GM23338 (cell line): ENCODE data around the gene NTRK3. TPM values are rescaled to one million over a fixed set of nuclear protein-coding genes. Genes with fewer than 3 reads are reported as not detected.

ENCODE experiments used
- ATAC-seq: fragments of 200-7000 bp; cut with Tn5 transposase; 3 replicates; pipeline ENCODE4 v1.9.1; 2020
- DNase-seq: peaks from one replicate; pipeline ENCODE4 v3.0.0-alpha.2; 2015; ENCODE audit warnings: low spot score
- H2AFZ ChIP-seq: fragments of 200-600 bp; sonication (generic); 2 replicates; pipeline ENCODE4 v1.8.0; 2016; ENCODE audit warnings: antibody characterized with exemption, mild to moderate bottlenecking, moderate library complexity
- H3F3A ChIP-seq: fragments of 200-600 bp; sonication (generic); replicated peaks from 2 replicates; pipeline ENCODE4 v1.8.0; 2017; ENCODE audit warnings: antibody characterized with exemption, mixed run types, low read depth
- H3K27ac ChIP-seq: fragments of 200-600 bp; sonication (generic); 2 replicates; pipeline ENCODE4 v1.6.1; 2016; ENCODE audit warnings: low read depth
- H3K27me3 ChIP-seq: fragments of 200-600 bp; sonication (generic); 2 replicates; pipeline ENCODE4 v1.8.0; 2016; ENCODE audit warnings: mild to moderate bottlenecking, mixed run types, moderate library complexity; ENCODE audit not compliant: insufficient read depth
- H3K36me3 ChIP-seq: fragments of 200-600 bp; sonication (generic); 2 replicates; pipeline ENCODE4 v1.8.0; 2016; ENCODE audit warnings: mild to moderate bottlenecking; ENCODE audit not compliant: insufficient read depth
- H3K4me1 ChIP-seq: fragments of 200-600 bp; sonication (generic); 2 replicates; pipeline ENCODE4 v1.8.0; 2016; ENCODE audit warnings: mild to moderate bottlenecking, moderate library complexity; ENCODE audit not compliant: insufficient read depth
- H3K4me2 ChIP-seq: fragments of 200-600 bp; sonication (generic); 2 replicates; pipeline ENCODE4 v1.7.1; 2017; ENCODE audit warnings: mixed run types
- H3K4me3 ChIP-seq: fragments of 200-600 bp; sonication (generic); 2 replicates; pipeline ENCODE4 v1.6.1; 2016; ENCODE audit warnings: mixed run types
- H3K79me2 ChIP-seq: fragments of 200-600 bp; sonication (generic); replicated peaks from 2 replicates; pipeline ENCODE4 v1.8.0; 2017; ENCODE audit warnings: mild to moderate bottlenecking; ENCODE audit not compliant: insufficient read depth
- H3K9me2 ChIP-seq: fragments of 200-600 bp; sonication (generic); 2 replicates; pipeline ENCODE4 v1.8.0; 2017; ENCODE audit not compliant: insufficient read depth
- H4K20me1 ChIP-seq: fragments of 200-600 bp; sonication (generic); replicated peaks from 2 replicates; pipeline ENCODE4 v1.8.0; 2017; ENCODE audit warnings: mild to moderate bottlenecking; ENCODE audit not compliant: insufficient read depth
- H3K27ac Mint-ChIP-seq: 2 replicates; pipeline ENCODE4 v1.8.0; 2020; ENCODE audit warnings: inconsistent platforms, mild to moderate bottlenecking, moderate library complexity, mixed read lengths
- H3K27me3 Mint-ChIP-seq: 3 replicates; pipeline ENCODE4 v1.8.0; 2022; ENCODE audit warnings: low read depth, mild to moderate bottlenecking, moderate library complexity, mixed read lengths, inconsistent platforms; ENCODE audit not compliant: insufficient read depth, poor library complexity
- H3K36me3 Mint-ChIP-seq: 3 replicates; pipeline ENCODE4 v1.8.0; 2021; ENCODE audit warnings: low read depth, mild to moderate bottlenecking, inconsistent platforms, moderate library complexity, mixed read lengths
- H3K4me1 Mint-ChIP-seq: 3 replicates; pipeline ENCODE4 v1.8.0; 2020; ENCODE audit warnings: mild to moderate bottlenecking, inconsistent platforms, mixed read lengths
- H3K4me3 Mint-ChIP-seq: 3 replicates; pipeline ENCODE4 v1.8.0; 2021; ENCODE audit warnings: moderate library complexity, mild to moderate bottlenecking, inconsistent platforms, mixed read lengths
- H3K9me3 Mint-ChIP-seq: 3 replicates; pipeline ENCODE4 v1.8.0; 2020; ENCODE audit warnings: moderate library complexity, mild to moderate bottlenecking, inconsistent platforms, mixed read lengths
- CREB1 ChIP-seq: fragments of 250-450 bp; sonication (Bioruptor Pico); IDR thresholded peaks from 2 replicates; pipeline ENCODE4 v1.5.0; 2020; ENCODE audit warnings: low read depth, mild to moderate bottlenecking, moderate library complexity
- EZH2 ChIP-seq: fragments of 200-600 bp; sonication (generic); IDR thresholded peaks from one replicate; pipeline ENCODE4 v1.8.0; 2017; ENCODE audit warnings: antibody characterized with exemption, mild to moderate bottlenecking, low read depth; ENCODE audit not compliant: unreplicated experiment
- EZH2phosphoT487 ChIP-seq: fragments of 200-600 bp; sonication (generic); IDR thresholded peaks from one replicate; pipeline ENCODE4 v1.8.1; 2018; ENCODE audit warnings: antibody characterized with exemption; ENCODE audit not compliant: unreplicated experiment
- JUNB ChIP-seq: IDR thresholded peaks from one replicate; pipeline ENCODE4 v1.6.1; 2016; ENCODE audit warnings: antibody characterized with exemption; ENCODE audit not compliant: unreplicated experiment
- STAT1 ChIP-seq: IDR thresholded peaks from one replicate; pipeline ENCODE4 v1.6.1; 2016; ENCODE audit warnings: antibody characterized with exemption; ENCODE audit not compliant: unreplicated experiment
- ZNF114 ChIP-seq: fragments of 250-450 bp; sonication (Bioruptor Pico); IDR thresholded peaks from 2 replicates; pipeline ENCODE4 v1.5.0; 2020; ENCODE audit warnings: mild to moderate bottlenecking, moderate library complexity
- ZNF331 ChIP-seq: fragments of 250-450 bp; sonication (Bioruptor Pico); IDR thresholded peaks from 2 replicates; pipeline ENCODE4 v1.5.0; 2020; ENCODE audit warnings: low read depth, mild to moderate bottlenecking, moderate library complexity
- polyA plus RNA-seq: library from polyadenylated mRNA; unstranded; fragments of >200 nt; fragmentation: Nextera tagmentation; extraction: Ambion mirVana; gene quantifications from 2 replicates; pipeline ENCODE4 v1.2.1, GENCODE V29; 2016
- total RNA-seq: library from RNA; depleted of rRNA; stranded (reverse); fragments of >200 nt; shearing (Covaris generic); gene quantifications from 2 replicates; pipeline ENCODE4 v1.2.3, GENCODE V29; 2014
- TF ChIP-seq, protein P1 (sequence below): IDR thresholded peaks from 2 replicates; pipeline ENCODE4 v1.6.1; 2016; ENCODE audit warnings: antibody characterized with exemption
- TF ChIP-seq, protein P2 (sequence below): fragments of 250-450 bp; sonication (Bioruptor Pico); IDR thresholded peaks from 2 replicates; pipeline ENCODE4 v1.5.0; 2020; ENCODE audit warnings: mild to moderate bottlenecking, moderate library complexity
- TF ChIP-seq, protein P3 (sequence below): IDR thresholded peaks from one replicate; pipeline ENCODE4 v1.6.1; 2018; ENCODE audit warnings: antibody characterized with exemption; ENCODE audit not compliant: unreplicated experiment

NTRK3 gene
- total and polyA plus RNA-seq, 2 experiments from 2014 or later, result 3.1 to 5.3 TPM

- TF ChIP-seq JUNB, result no peak
- TF ChIP-seq EZH2, result no peak
- TF ChIP-seq EZH2phosphoT487, result no peak
- 0 out of 2 replicates have a peak, but pooled peaks cover 3% of the 10 kb centered on the region for H3K9me2 ChIP-seq
- no peaks in the 10 kb centered on the region for H3K36me3 Mint-ChIP-seq
- no peak overlapping the region for H3K27ac Mint-ChIP-seq
- no peaks in the 10 kb centered on the region for H3K27me3 Mint-ChIP-seq
- H3K4me1 Mint-ChIP-seq, result no peaks in the 10 kb centered on the region
- no peaks in the 10 kb centered on the region for H3F3A ChIP-seq
- H2AFZ ChIP-seq, result no peak overlapping the region
- ATAC-seq, result no peak
- H3K4me2 ChIP-seq, result no peak overlapping the region
- H3K4me1 ChIP-seq, result no peaks in the 10 kb centered on the region
- no peaks in the 10 kb centered on the region for H3K36me3 ChIP-seq
- H3K4me3 ChIP-seq, result no peak overlapping the region
- no peak overlapping the region for H3K27ac ChIP-seq
- H3K4me3 Mint-ChIP-seq, result no peak overlapping the region
- no peaks in the 10 kb centered on the region for H4K20me1 ChIP-seq
- no peaks in the 10 kb centered on the region for H3K27me3 ChIP-seq
- no peaks in the 10 kb centered on the region for H3K9me3 Mint-ChIP-seq
- no peak for DNase-seq
- no peaks in the 10 kb centered on the region for H3K79me2 ChIP-seq
These were observed 314.2 kb downstream of the NTRK3 start for GRCh38 chr15:87942316-87942715.

DNA sequence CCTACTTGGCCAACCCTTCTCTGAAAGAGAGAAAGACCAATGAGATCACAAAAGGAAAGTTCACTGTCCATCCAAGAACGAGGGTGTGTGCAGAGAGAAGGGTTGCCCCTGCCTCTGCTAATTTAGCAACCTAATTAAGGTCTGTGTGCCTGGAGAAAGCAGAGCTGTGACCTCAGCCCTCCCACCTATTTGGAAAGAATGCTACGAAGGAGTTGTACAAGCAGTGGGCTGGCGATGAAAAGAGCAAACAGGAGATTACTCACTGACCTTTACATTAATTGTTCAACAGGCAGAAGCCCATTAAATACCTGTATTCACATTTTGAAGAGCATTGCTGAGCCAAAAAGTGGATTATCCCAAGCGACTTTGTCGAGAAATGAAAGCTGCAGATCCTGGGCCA is 314.9 kb downstream of the NTRK3 start:
- Mint-ChIP-seq H3K4me1 (no peaks in the 10 kb centered on the region), H3K4me3 (no peak overlapping the region), H3K9me3 (no peaks in the 10 kb centered on the region), H3K27ac (no peak overlapping the region), H3K27me3 (no peaks in the 10 kb centered on the region), H3K36me3 (no peaks in the 10 kb centered on the region)
- H3K4me2 ChIP-seq, result no peak overlapping the region
- no peak overlapping the region for H3K4me3 ChIP-seq
- no peaks in the 10 kb centered on the region for H3F3A ChIP-seq
- no peak overlapping the region for H2AFZ ChIP-seq
- ATAC-seq (no peak), DNase-seq (no peak)
- no peaks in the 10 kb centered on the region for H3K27me3 ChIP-seq
- H3K79me2 ChIP-seq, result no peaks in the 10 kb centered on the region
- no peaks in the 10 kb centered on the region for H3K36me3 ChIP-seq
- H3K27ac ChIP-seq, result no peak overlapping the region
- H3K9me2 ChIP-seq, result 0 out of 2 replicates have a peak, but pooled peaks cover 3% of the 10 kb centered on the region
- no peaks in the 10 kb centered on the region for H4K20me1 ChIP-seq
- no peaks in the 10 kb centered on the region for H3K4me1 ChIP-seq
- TF ChIP-seq CREB1 (CRISPR knock-in tag) (no peak), EZH2phosphoT487 (no peak), EZH2 (no peak), JUNB (no peak), ZNF331 (CRISPR knock-in tag) (no peak), STAT1 (no peak), ZNF114 (CRISPR knock-in tag) (no peak)
- TF ChIP-seq, protein P1, sequence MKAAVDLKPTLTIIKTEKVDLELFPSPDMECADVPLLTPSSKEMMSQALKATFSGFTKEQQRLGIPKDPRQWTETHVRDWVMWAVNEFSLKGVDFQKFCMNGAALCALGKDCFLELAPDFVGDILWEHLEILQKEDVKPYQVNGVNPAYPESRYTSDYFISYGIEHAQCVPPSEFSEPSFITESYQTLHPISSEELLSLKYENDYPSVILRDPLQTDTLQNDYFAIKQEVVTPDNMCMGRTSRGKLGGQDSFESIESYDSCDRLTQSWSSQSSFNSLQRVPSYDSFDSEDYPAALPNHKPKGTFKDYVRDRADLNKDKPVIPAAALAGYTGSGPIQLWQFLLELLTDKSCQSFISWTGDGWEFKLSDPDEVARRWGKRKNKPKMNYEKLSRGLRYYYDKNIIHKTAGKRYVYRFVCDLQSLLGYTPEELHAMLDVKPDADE, result no peak
- TF ChIP-seq, protein P2, sequence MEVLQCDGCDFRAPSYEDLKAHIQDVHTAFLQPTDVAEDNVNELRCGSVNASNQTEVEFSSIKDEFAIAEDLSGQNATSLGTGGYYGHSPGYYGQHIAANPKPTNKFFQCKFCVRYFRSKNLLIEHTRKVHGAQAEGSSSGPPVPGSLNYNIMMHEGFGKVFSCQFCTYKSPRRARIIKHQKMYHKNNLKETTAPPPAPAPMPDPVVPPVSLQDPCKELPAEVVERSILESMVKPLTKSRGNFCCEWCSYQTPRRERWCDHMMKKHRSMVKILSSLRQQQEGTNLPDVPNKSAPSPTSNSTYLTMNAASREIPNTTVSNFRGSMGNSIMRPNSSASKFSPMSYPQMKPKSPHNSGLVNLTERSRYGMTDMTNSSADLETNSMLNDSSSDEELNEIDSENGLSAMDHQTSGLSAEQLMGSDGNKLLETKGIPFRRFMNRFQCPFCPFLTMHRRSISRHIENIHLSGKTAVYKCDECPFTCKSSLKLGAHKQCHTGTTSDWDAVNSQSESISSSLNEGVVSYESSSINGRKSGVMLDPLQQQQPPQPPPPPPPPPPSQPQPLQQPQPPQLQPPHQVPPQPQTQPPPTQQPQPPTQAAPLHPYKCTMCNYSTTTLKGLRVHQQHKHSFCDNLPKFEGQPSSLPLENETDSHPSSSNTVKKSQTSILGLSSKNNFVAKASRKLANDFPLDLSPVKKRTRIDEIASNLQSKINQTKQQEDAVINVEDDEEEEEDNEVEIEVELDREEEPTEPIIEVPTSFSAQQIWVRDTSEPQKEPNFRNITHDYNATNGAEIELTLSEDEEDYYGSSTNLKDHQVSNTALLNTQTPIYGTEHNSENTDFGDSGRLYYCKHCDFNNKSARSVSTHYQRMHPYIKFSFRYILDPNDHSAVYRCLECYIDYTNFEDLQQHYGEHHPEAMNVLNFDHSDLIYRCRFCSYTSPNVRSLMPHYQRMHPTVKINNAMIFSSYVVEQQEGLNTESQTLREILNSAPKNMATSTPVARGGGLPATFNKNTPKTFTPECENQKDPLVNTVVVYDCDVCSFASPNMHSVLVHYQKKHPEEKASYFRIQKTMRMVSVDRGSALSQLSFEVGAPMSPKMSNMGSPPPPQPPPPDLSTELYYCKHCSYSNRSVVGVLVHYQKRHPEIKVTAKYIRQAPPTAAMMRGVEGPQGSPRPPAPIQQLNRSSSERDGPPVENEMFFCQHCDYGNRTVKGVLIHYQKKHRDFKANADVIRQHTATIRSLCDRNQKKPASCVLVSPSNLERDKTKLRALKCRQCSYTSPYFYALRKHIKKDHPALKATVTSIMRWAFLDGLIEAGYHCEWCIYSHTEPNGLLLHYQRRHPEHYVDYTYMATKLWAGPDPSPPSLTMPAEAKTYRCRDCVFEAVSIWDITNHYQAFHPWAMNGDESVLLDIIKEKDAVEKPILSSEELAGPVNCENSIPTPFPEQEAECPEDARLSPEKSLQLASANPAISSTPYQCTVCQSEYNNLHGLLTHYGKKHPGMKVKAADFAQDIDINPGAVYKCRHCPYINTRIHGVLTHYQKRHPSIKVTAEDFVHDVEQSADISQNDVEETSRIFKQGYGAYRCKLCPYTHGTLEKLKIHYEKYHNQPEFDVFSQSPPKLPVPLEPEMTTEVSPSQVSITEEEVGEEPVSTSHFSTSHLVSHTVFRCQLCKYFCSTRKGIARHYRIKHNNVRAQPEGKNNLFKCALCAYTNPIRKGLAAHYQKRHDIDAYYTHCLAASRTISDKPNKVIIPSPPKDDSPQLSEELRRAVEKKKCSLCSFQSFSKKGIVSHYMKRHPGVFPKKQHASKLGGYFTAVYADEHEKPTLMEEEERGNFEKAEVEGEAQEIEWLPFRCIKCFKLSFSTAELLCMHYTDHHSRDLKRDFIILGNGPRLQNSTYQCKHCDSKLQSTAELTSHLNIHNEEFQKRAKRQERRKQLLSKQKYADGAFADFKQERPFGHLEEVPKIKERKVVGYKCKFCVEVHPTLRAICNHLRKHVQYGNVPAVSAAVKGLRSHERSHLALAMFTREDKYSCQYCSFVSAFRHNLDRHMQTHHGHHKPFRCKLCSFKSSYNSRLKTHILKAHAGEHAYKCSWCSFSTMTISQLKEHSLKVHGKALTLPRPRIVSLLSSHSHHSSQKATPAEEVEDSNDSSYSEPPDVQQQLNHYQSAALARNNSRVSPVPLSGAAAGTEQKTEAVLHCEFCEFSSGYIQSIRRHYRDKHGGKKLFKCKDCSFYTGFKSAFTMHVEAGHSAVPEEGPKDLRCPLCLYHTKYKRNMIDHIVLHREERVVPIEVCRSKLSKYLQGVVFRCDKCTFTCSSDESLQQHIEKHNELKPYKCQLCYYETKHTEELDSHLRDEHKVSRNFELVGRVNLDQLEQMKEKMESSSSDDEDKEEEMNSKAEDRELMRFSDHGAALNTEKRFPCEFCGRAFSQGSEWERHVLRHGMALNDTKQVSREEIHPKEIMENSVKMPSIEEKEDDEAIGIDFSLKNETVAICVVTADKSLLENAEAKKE (CRISPR knock-in tag), result no peak
- TF ChIP-seq, protein P3, sequence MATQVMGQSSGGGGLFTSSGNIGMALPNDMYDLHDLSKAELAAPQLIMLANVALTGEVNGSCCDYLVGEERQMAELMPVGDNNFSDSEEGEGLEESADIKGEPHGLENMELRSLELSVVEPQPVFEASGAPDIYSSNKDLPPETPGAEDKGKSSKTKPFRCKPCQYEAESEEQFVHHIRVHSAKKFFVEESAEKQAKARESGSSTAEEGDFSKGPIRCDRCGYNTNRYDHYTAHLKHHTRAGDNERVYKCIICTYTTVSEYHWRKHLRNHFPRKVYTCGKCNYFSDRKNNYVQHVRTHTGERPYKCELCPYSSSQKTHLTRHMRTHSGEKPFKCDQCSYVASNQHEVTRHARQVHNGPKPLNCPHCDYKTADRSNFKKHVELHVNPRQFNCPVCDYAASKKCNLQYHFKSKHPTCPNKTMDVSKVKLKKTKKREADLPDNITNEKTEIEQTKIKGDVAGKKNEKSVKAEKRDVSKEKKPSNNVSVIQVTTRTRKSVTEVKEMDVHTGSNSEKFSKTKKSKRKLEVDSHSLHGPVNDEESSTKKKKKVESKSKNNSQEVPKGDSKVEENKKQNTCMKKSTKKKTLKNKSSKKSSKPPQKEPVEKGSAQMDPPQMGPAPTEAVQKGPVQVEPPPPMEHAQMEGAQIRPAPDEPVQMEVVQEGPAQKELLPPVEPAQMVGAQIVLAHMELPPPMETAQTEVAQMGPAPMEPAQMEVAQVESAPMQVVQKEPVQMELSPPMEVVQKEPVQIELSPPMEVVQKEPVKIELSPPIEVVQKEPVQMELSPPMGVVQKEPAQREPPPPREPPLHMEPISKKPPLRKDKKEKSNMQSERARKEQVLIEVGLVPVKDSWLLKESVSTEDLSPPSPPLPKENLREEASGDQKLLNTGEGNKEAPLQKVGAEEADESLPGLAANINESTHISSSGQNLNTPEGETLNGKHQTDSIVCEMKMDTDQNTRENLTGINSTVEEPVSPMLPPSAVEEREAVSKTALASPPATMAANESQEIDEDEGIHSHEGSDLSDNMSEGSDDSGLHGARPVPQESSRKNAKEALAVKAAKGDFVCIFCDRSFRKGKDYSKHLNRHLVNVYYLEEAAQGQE, result no peak
